Esophagus squamous epithelium (tissue), 4 donors: ENCODE data around the gene PTPRM.

ENCODE experiments used
- POLR2A ChIP-seq, 4 donors: fragments of 450-650 bp; IDR thresholded peaks; one replicate each; pipeline ENCODE4 v1.6.1; 2017; ENCODE audit warnings: antibody characterized with exemption in 4 of 4, mild to moderate bottlenecking in 4 of 4, moderate library complexity in 3 of 4
- TF ChIP-seq, protein P1 (sequence below), 6 experiments: fragments of 450-650 bp in 4 of 6; fragments of 200-600 bp in 2 of 6; sonication (generic) in 2 of 6; IDR thresholded peaks; one replicate each; pipeline ENCODE4 v1.5.1; 2016 to 2019; ENCODE audit warnings: antibody characterized with exemption in 6 of 6, mild to moderate bottlenecking in 4 of 6, moderate library complexity in 4 of 6

DNA sequence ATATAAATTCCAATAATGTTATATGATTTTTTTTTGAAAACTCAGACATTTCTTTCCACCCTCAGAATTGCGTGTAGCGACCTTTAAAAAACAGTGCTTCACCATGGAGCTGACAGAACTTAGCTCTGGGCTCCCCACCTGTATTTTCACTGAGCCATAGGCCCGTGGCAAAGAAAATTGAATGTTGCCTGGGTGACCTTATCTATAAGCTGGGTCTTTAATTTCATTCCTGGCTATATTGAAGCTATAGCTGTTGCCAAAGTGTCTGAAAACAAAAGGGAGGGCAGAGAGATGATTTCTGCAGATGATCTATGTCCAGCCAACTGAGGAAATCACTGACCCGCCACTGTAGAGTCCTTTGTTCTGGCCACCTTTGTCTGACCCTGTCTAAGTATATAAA is 411.7 kb downstream of the PTPRM start:
- TF ChIP-seq, protein P1, sequence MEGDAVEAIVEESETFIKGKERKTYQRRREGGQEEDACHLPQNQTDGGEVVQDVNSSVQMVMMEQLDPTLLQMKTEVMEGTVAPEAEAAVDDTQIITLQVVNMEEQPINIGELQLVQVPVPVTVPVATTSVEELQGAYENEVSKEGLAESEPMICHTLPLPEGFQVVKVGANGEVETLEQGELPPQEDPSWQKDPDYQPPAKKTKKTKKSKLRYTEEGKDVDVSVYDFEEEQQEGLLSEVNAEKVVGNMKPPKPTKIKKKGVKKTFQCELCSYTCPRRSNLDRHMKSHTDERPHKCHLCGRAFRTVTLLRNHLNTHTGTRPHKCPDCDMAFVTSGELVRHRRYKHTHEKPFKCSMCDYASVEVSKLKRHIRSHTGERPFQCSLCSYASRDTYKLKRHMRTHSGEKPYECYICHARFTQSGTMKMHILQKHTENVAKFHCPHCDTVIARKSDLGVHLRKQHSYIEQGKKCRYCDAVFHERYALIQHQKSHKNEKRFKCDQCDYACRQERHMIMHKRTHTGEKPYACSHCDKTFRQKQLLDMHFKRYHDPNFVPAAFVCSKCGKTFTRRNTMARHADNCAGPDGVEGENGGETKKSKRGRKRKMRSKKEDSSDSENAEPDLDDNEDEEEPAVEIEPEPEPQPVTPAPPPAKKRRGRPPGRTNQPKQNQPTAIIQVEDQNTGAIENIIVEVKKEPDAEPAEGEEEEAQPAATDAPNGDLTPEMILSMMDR (IDR thresholded peaks at IDR 0.05), result no peak
- no peak for TF ChIP-seq POLR2A (IDR thresholded peaks at IDR 0.05)
